Activated naive CD8-positive, alpha-beta T cell treated with anti-CD3 and anti-CD28 coated beads, Interleukin-2, amount 50 U/mL, for 24 hours (primary cell): ENCODE data around the gene CBX1.
A peak's percentile ranks its signal among the peaks of the same experiment; 100 is the strongest.
"Not testable (repeated sequence)": the region's sequence is repeated elsewhere in the genome, so short reads cannot be mapped to it uniquely, and the experiment has no call there.

Experiments used
- ATAC-seq: fragments of 150-1000 bp; cut with Tn5 transposase; one replicate; pipeline ENCODE4 v1.10.0; 2021
- DNase-seq: peaks from one replicate; pipeline ENCODE4 v3.0.0; 2021
- H3K27ac Mint-ChIP-seq: one replicate; pipeline ENCODE4 v1.8.0; 2021; ENCODE audit warnings: mild to moderate bottlenecking, mixed read lengths
- H3K27me3 Mint-ChIP-seq: one replicate; pipeline ENCODE4 v1.8.0; 2021; ENCODE audit warnings: mixed read lengths
- H3K36me3 Mint-ChIP-seq: one replicate; pipeline ENCODE4 v1.8.0; 2021; ENCODE audit warnings: low read depth, mixed read lengths
- H3K4me1 Mint-ChIP-seq: one replicate; pipeline ENCODE4 v1.8.0; 2021; ENCODE audit warnings: mixed read lengths
- H3K4me3 Mint-ChIP-seq: one replicate; pipeline ENCODE4 v1.8.0; 2021; ENCODE audit warnings: mild to moderate bottlenecking, moderate library complexity, mixed read lengths
- H3K9me3 Mint-ChIP-seq: one replicate; pipeline ENCODE4 v1.8.0; 2021; ENCODE audit warnings: mixed read lengths

CBX1 gene

DNA sequence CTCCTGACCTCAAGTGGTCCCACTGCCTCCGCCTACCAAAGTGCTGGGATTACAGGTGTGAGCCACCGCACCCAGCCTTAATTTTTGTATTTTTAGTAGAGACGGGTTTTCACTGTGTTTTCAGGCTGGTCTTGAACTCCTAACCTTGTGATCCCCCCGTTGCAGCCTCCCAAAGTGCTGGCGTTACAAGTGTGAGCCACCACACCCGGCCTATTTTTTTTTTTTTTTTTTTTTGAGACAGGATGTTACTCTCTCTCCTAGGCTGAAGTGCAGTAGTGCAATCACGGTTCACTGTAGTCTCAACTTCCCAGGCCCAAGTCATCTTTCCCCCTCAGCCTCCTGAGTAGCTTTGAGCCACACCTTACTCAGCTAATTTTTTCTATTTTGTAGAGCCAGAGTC is 3.2 kb upstream of the CBX1 start:
- DNase-seq (no peak), ATAC-seq (no peak)
- Mint-ChIP-seq H3K4me1 (peaks cover 54% of the 10 kb centered on the region), H3K9me3 (peaks cover 8% of the 10 kb centered on the region), H3K27ac (no peak overlapping the region), H3K36me3 (peaks cover 4% of the 10 kb centered on the region), H3K27me3 (no peaks in the 10 kb centered on the region), H3K4me3 (no peak overlapping the region)

- H3K4me3 Mint-ChIP-seq, result peak overlapping the region; percentile 36
- DNase-seq (peak; percentile 23), ATAC-seq (no peak)
- H3K27ac Mint-ChIP-seq, result peak overlapping the region; percentile 42
- peaks cover 8% of the 10 kb centered on the region for H3K9me3 Mint-ChIP-seq
- peaks cover 42% of the 10 kb centered on the region for H3K4me1 Mint-ChIP-seq
- peaks cover 6% of the 10 kb centered on the region for H3K36me3 Mint-ChIP-seq
- H3K27me3 Mint-ChIP-seq, result no peaks in the 10 kb centered on the region
Measured at GRCh38 chr17:48102798-48103715, 1.8 kb upstream of the CBX1 start.

- peaks cover 6% of the 10 kb centered on the region for H3K36me3 Mint-ChIP-seq
- H3K27me3 Mint-ChIP-seq, result no peaks in the 10 kb centered on the region
- no peak for DNase-seq
- ATAC-seq, result no peak
- peak overlapping the region; percentile 83 for H3K27ac Mint-ChIP-seq
- H3K9me3 Mint-ChIP-seq, result peaks cover 8% of the 10 kb centered on the region
- peak overlapping the region; percentile 91 for H3K4me3 Mint-ChIP-seq
- peaks cover 37% of the 10 kb centered on the region for H3K4me1 Mint-ChIP-seq
Measured at GRCh38 chr17:48102043-48102750, 919 bp upstream of the CBX1 start.

GRCh38 chr17:48100591-48101011 is 677 bp downstream of the CBX1 start:
- no peak for ATAC-seq
- H3K4me1 Mint-ChIP-seq, result peaks cover 41% of the 10 kb centered on the region
- peak overlapping the region; percentile 91 for H3K4me3 Mint-ChIP-seq
- peak overlapping the region; percentile 83 for H3K27ac Mint-ChIP-seq
- no peaks in the 10 kb centered on the region for H3K27me3 Mint-ChIP-seq
- peaks cover 7% of the 10 kb centered on the region for H3K36me3 Mint-ChIP-seq
- peaks cover 8% of the 10 kb centered on the region for H3K9me3 Mint-ChIP-seq
- DNase-seq, result no peak

DNA sequence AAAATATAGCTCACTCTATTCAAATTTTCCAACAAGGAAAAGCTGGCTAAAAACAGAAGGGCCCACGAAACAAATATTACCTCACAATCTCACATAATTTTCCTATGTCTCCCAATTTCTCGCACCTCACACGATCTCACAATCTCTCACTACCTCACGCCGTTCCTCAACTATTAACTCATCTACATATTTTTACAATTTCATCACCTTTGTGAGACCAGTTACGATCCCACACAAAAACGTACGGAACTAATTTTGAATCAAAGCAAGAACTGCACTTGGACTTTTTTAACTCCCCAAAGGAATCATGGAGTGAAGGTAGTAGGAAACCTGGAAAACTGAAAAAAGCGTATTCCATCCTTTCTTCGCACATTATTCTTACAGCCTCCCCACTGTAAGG is 1.1 kb downstream of the CBX1 start:
- Mint-ChIP-seq H3K4me1 (peaks cover 43% of the 10 kb centered on the region), H3K9me3 (peaks cover 8% of the 10 kb centered on the region), H3K27ac (no peak overlapping the region), H3K27me3 (no peaks in the 10 kb centered on the region), H3K36me3 (peaks cover 10% of the 10 kb centered on the region), H3K4me3 (peak overlapping the region; percentile 91)
- DNase-seq (no peak), ATAC-seq (no peak)

GRCh38 chr17:48095611-48096010 is 5.7 kb downstream of the CBX1 start:
- ATAC-seq (no peak), DNase-seq (no peak)
- Mint-ChIP-seq H3K9me3 (no peaks in the 10 kb centered on the region), H3K27me3 (no peaks in the 10 kb centered on the region), H3K4me1 (peaks cover 19% of the 10 kb centered on the region), H3K4me3 (no peak overlapping the region), H3K36me3 (peaks cover 12% of the 10 kb centered on the region), H3K27ac (no peak overlapping the region)

- no peaks in the 10 kb centered on the region for H3K9me3 Mint-ChIP-seq
- ATAC-seq, result no peak
- H3K4me1 Mint-ChIP-seq, result peaks cover 12% of the 10 kb centered on the region
- no peak overlapping the region for H3K4me3 Mint-ChIP-seq
- no peak for DNase-seq
- no peaks in the 10 kb centered on the region for H3K27me3 Mint-ChIP-seq
- no peak overlapping the region for H3K27ac Mint-ChIP-seq
- H3K36me3 Mint-ChIP-seq, result peaks cover 8% of the 10 kb centered on the region
Measured at GRCh38 chr17:48093341-48094045, 7.8 kb downstream of the CBX1 start.

DNA sequence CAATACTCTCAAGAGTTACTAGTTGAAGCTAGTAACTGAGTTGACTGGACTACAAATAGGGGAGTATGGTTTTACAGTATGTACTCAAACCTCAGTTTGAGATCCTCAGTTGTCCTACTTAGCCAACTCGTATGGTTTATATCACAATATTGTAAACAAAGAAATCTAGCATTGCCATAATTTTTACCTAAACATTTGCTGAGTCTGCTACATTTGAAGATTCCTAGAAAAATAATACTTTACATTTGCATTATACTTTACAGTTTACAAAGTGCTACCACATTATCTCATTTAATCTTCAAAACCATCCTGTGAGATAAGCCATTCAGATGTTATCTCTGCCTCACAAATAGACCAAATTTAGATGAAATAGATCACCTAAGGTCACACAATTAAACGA is 16.3 kb downstream of the CBX1 start:
- no peak overlapping the region for H3K4me3 Mint-ChIP-seq
- DNase-seq, result no peak
- no peaks in the 10 kb centered on the region for H3K9me3 Mint-ChIP-seq
- H3K4me1 Mint-ChIP-seq, result peaks cover 4% of the 10 kb centered on the region
- H3K27me3 Mint-ChIP-seq, result no peaks in the 10 kb centered on the region
- no peak for ATAC-seq
- no peaks in the 10 kb centered on the region for H3K36me3 Mint-ChIP-seq
- no peak overlapping the region for H3K27ac Mint-ChIP-seq

- no peak for DNase-seq
- H3K36me3 Mint-ChIP-seq, result no peaks in the 10 kb centered on the region
- H3K4me1 Mint-ChIP-seq, result peaks cover 4% of the 10 kb centered on the region
- no peak overlapping the region for H3K4me3 Mint-ChIP-seq
- no peak for ATAC-seq
- H3K9me3 Mint-ChIP-seq, result no peaks in the 10 kb centered on the region
- no peak overlapping the region for H3K27ac Mint-ChIP-seq
- H3K27me3 Mint-ChIP-seq, result no peaks in the 10 kb centered on the region
Measured at GRCh38 chr17:48081858-48082257, 19.4 kb downstream of the CBX1 start.

DNA sequence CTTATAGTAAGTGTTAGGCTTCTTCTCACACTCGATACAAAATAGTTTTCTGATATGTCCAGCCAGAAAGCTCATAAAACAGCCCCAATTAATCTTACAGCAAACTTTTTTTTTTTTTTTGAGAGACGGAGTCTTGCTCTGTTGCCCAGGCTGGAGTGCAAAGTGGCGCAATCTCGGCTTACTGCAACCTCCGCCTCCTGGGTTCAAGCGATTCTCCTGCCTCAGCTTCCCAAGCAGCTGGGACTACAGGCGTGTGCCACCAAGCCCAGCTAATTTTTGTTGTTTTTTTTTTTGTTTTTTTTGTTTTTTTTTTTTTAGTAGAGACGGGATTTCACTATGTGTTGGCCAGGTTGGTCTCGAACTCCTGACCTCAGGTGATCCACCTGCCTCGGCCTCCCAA is 24.1 kb downstream of the CBX1 start:
- H3K27me3 Mint-ChIP-seq, DNase-seq, ATAC-seq, H3K9me3 Mint-ChIP-seq, H3K4me1 Mint-ChIP-seq, H3K4me3 Mint-ChIP-seq, H3K27ac Mint-ChIP-seq: not testable (repeated sequence)
- H3K36me3 Mint-ChIP-seq, result peaks cover 13% of the 10 kb centered on the region

GRCh38 chr17:48074322-48075081 is 26.8 kb downstream of the CBX1 start:
- ATAC-seq, result no peak
- no peaks in the 10 kb centered on the region for H3K27me3 Mint-ChIP-seq
- no peaks in the 10 kb centered on the region for H3K9me3 Mint-ChIP-seq
- H3K4me3 Mint-ChIP-seq, result no peak overlapping the region
- peak; percentile 79 for DNase-seq
- H3K4me1 Mint-ChIP-seq, result no peaks in the 10 kb centered on the region
- peaks cover 19% of the 10 kb centered on the region for H3K36me3 Mint-ChIP-seq
- no peak overlapping the region for H3K27ac Mint-ChIP-seq

DNA sequence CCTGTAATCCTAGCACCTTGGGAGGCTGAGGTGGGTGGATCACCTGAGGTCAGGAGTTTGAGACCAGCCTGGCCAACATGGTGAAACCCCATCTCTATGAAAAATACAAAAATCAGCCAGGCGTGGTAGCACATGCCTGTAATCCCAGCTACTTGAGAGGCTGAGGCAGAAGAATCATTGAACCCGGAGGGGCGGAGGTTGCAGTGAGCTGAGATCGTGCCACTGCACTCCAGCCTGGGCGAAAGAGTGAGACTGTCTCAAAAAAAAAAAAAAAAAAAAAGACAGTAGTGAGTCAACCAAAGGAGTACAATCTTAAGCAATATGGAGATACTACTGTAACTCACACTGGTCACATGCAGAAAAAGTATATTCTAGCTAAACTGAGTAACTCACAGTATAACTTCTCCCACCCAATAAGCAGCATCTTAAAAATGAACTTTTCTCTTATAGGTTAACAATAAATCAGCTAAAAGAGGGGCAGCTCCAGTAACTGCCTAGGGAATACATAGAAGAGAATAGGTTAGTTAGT is 27.6 kb downstream of the CBX1 start:
- peaks cover 21% of the 10 kb centered on the region for H3K36me3 Mint-ChIP-seq
- not testable (repeated sequence) for H3K27ac Mint-ChIP-seq, DNase-seq, H3K27me3 Mint-ChIP-seq, H3K4me3 Mint-ChIP-seq, H3K9me3 Mint-ChIP-seq, ATAC-seq, H3K4me1 Mint-ChIP-seq

DNA sequence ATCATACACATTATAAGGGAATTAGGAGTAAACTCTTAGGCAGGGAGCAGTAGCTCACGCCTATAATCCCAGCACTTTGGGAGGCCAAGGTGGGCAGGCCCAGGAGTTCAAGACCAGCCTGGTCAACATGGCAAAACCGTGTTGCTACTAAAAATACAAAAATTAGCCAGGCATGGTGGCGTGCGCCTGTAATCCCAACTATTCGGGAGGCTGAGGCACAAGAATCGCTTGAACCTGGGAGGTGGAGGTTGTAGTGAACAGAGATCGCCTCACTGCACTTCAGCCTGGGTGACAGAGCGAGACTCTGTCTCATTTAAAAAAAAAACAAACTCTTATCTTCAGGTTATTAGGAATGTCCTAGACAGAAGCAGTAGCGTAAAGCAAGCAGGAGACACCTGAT is 28.5 kb downstream of the CBX1 start:
- H3K27ac Mint-ChIP-seq, H3K4me3 Mint-ChIP-seq, H3K9me3 Mint-ChIP-seq, ATAC-seq, DNase-seq, H3K4me1 Mint-ChIP-seq, H3K27me3 Mint-ChIP-seq: not testable (repeated sequence)
- peaks cover 25% of the 10 kb centered on the region for H3K36me3 Mint-ChIP-seq

GRCh38 chr17:48071654-48072053 is 29.6 kb downstream of the CBX1 start:
- Mint-ChIP-seq H3K9me3 (no peaks in the 10 kb centered on the region), H3K4me1 (no peaks in the 10 kb centered on the region), H3K4me3 (no peak overlapping the region), H3K36me3 (peaks cover 30% of the 10 kb centered on the region), H3K27ac (no peak overlapping the region), H3K27me3 (no peaks in the 10 kb centered on the region)
- ATAC-seq (no peak), DNase-seq (no peak)
